GM18526 (cell line): ENCODE measurements around the gene CHST10.

ENCODE experiments used
- POLR2A ChIP-seq: IDR thresholded peaks from 3 replicates; pipeline ENCODE4 v1.6.1; 2011; ENCODE audit not compliant: insufficient read length; ENCODE audit errors: extremely low read depth

The CHST10 gene

DNA sequence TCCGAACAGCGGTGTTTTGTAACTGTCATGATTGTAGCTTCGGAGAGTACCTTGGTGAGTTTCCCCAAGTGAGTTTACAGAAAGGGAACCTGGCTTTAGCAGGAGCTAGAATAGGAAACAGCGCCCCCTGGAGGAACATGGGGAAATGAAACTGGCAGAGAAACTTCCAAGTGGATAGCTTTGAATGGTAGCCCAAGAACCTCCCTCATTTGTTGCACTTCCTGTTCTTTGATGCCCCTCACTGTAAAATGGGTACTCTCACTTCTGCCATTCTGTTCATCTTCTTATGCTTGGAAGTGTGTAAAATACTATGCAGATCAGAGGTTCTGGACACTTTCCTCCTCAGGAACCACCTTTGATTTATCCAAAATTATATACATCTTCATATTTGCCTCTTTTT, 36.2 kb downstream of the CHST10 start:
- TF ChIP-seq POLR2A, result no peak

DNA sequence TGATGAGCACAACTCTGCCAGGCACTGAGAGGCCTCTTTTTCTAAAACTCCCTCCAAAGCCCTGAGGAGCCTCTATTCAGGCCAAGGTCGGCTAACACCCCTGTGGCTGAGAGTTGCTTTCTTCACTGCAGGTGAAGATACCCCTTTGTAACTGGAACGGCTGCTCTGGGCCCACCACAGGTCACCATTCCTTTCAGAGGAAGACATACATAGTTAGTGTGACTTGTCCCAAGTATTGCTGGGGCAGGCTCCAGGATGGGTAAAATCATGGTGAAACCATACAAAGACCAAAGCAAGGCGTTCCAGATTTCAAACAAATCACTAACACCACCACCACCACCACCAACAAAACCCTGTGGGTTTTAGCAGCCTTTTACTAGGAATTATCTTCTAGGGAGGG, 36.8 kb downstream of the CHST10 start:
- no peak for TF ChIP-seq POLR2A

DNA sequence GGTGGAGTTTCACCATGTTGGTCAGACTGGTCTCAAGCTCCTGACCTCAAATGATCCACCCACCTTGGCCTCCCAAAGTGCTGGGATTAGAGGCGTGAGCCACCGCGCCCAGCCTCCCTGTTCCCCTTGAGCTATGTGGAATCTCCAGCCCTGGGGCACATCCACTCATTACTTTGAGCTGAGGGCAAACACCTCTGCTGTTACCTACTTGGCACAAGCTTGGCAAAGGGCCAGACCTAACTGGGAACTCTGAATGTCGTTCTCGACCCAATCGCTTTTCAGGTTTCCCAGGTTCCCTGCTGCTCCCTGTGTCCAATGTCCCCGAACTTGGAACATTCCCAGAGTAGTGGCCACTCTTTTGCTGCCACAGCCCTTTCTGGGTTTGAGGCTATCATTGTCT, 40.6 kb downstream of the CHST10 start:
- TF ChIP-seq POLR2A, result no peak

DNA sequence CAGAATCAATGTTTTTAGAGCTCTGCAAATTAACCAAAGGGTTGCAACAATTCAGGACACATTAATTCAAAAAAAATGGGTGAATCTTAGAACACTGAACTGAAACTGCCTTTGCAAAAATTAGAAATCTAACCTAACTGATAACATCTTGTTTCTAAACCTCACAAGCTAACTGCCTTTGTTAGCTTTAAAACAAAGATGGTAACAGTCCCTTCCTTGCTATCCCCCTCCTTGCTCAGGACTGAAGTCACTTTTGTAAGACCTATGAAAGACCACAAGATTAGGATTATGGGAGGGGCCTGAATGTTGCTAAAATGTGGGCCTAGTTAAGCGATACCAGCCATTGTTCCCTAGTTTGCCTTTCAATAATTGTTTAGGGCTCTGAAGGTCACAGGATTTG, 50.3 kb downstream of the CHST10 start:
- no peak for TF ChIP-seq POLR2A

DNA sequence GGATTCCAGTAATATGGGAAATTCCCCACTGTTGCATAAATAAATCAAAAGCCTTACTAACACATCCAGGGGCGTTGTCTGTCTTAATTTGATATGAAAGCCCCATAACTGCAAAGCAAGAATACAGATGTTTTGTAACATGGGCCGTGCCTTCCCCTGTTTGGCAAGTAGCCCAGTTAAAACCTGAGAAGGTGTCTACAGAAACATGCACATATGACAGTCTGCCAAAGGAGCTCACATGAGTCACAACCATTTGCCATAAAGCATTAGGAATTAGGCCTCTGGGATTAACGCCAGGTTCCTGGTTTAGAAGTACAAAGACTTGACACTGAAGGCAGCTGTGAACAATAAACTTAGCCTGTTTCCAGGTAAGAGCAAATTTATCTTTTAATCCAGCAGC, 52.0 kb downstream of the CHST10 start:
- TF ChIP-seq POLR2A, result no peak

DNA sequence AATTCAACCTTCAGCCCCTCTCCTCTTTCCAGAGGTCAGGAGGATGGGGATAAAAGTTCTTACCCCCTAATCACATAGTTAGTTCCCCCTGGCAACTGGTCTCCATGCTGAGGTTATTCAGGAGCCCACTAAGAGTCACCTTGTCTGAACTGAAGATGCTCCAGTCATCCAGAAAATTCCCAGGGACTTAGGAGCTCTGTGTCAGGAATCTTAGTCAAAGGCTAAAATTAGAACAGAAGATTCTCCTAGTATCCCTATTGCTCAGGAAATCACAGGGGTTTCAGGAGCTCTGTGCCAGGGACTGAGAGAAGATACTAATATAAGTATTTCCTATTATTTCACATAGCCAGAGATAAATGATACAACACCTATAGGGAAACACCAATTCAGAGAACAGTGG, 57.9 kb downstream of the CHST10 start:
- no peak for TF ChIP-seq POLR2A

DNA sequence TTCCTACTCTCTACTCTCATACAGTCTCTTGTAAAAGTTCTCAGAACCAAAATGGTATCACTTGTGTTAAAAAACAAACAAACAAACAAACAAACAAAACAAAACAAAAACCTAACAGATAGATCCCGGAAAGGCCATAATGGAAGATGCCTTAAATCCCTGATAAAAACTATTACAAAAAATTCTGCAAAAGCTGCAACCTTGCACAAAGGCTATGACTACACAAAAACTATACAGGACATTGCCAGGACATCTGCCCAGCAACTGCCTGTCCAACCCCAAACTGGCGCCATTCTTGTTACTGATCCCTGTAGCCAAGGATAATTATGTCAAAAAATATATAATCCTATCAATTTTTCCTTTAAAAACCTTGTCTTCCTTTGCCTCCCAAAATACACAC, 58.9 kb downstream of the CHST10 start:
- TF ChIP-seq POLR2A, result no peak

DNA sequence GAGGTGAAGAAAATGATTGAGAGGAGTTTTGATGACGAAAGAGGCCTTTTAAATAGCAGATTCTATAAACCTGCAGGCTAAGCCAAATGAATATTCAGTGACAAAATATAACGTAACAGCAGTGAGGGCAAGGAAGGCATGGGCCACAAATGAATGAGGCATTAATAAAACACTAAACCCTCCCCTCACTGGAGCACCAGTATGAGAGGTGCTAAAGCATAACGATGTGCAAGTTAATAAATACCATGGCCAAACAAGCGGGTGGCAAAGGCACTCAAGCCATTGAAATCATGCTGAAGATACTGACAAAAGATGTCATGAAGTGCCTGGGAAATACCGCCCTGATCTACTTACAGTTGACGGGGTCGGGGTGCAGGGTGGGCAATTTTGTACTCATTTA, 64.9 kb downstream of the CHST10 start:
- TF ChIP-seq POLR2A, result no peak

DNA sequence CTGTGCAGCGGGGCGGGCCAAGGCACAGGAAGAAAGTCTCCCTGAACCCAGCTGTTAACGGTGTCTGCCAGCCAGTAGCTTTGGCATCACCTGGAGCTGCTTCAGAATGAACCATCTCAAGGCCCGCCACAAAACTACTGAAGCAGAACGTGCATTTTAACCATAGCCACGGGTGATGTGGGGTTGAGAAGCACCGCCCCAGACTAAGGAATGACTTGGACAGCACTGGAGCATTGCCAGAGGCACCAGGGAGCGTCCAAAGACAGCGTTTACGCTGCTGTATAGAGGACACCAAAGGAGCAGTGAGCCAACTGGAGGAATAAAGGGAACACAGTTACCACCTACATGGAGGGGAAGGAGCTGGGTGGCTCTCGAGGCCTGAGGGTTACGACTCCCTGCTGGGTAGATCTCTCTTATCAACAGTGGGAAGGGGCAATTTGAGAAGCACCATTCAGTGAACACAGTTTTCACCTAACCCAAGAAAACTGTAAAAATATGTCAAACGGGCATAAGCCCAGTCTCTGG, 66.7 kb downstream of the CHST10 start:
- TF ChIP-seq POLR2A, result no peak

DNA sequence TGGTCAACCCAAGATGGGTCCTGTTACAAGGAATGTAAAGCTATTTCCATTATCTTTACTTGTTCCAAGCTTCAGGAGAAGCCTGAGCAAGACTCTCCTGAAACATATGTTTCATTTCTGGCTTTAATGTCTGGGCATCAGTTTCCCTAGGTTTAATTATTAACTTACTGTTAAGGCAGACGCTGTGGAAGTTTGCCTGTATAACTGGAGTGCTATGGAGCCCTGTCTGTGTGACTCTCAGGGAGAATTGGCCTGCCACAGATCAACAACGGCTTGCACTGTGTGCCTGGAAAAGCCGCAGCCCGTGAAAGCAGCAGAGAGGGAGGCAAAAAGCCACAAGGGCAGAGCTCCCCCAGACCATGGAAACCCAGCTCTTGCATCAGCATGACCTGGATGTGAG, 73.0 kb downstream of the CHST10 start:
- TF ChIP-seq POLR2A, result no peak
